Gastroesophageal sphincter (tissue), 3 donors: Measurements from ENCODE around the gene CD46.

Experiments used
- CTCF ChIP-seq, 4 experiments: fragments of 200-600 bp in 2 of 4; fragments of 450-650 bp in 2 of 4; sonication (generic) in 1 of 4; IDR thresholded peaks; one replicate each; pipeline ENCODE4 v1.5.1; 2017 to 2019; ENCODE audit warnings: antibody characterized with exemption in 4 of 4, mild to moderate bottlenecking in 2 of 4, moderate library complexity in 2 of 4
- POLR2AphosphoS5 ChIP-seq: sonication (generic); formaldehyde crosslinking; IDR thresholded peaks from one replicate; pipeline ENCODE4 v1.6.1; 2017; ENCODE audit warnings: antibody characterized with exemption

GRCh38 chr1:207793327-207793726 is 41.5 kb downstream of the CD46 start:
- TF ChIP-seq POLR2AphosphoS5 (no peak), CTCF (IDR thresholded peaks at IDR 0.05) (no peak)
